Stimulated activated CD4-positive, alpha-beta T cell treated with anti-CD3 and anti-CD28 coated beads, Interleukin-1b, Interleukin-23, amount 100 ng/mL, for 1 hour (primary cell): ENCODE measurements around the gene PTPRU.

ENCODE experiments used
- DNase-seq, 2 donors: peaks; one replicate each; pipeline ENCODE4 v3.0.0-alpha.2; 2020; ENCODE audit warnings: low read depth in 2 of 2

PTPRU gene

DNA sequence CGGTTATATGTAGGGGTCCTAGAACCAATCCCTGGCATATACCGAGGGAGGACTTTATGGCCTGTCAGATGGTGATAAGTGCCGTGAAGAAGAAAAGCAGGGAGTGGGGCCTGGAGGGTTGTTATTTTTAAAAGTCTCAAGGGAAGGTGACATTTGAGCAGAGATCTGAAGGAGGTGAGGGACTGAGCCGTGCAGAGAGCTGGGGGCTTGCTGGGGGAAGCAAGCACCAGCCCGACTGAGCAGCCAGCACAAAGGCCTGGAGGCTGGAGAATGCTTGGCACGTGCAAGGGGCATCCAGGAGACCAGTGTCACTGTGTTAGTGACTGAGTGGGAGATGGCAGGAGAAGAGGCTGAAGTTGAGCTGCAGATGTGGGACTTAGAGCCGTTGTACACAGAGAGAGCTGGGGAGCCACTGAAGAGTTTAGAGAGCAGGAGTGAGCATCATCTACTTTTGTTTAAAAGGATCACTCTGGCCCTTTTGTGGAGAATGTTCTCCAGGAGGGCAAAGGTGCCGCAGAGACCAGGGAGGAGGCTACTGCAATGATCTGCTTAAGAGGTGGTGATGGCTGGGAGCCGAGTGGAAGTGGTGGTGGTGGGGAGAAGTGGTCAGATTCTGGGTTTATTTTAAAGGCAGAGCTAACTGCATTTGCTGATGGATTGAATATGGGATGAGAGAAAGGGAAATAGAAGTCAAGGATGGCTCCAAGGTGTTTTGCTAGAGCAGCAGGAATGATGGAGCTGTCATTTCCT lies 31.2 kb downstream of the PTPRU start:
- no peak for DNase-seq

DNA sequence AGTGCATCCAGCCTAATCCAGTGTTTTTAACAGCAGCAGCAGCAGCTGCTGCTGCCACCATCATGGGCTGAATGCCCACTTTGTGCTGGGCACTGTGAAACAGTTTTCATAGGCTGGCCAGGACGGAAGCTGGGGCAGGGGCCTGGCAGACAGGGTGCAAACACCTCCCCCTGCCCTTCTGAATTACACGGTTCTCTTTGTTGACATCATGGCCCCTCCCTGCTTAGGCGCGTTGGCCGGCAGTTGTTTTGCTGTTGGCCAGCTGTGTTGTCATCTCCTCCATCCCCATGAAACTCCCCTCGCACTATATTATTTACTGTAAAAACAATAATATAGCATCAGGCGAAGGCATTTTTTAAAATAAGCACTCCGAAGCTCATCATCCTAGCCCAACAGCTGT lies 33.1 kb downstream of the PTPRU start:
- no peak for DNase-seq

DNA sequence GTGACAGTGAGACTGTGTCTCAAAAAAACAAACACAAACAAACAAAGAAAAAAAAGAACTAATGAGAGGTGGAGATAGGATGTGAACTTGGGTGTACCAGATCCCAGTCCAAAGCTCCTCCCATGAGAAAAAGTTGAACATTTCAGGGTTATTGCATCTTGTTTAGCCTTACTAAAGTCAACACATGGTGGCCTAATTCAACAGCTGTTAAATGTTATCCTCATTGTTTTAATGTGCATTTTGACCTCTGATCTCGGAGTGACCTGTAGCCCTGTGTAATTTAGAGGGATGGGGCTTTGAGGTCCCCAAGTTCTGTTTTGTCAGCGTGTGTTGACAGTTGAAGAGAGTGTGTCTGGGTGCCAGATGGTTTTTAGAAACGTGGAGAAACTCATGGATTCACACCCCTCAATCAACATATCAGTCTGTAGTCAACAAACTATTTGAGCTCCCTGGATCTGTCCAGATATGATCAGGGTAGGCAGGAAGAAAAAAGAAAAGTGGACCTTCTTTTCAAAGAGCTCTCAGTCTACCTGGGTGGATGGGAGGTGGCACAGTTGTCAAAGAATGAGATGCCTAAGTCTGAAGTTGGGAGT lies 34.7 kb downstream of the PTPRU start:
- no peak for DNase-seq

DNA sequence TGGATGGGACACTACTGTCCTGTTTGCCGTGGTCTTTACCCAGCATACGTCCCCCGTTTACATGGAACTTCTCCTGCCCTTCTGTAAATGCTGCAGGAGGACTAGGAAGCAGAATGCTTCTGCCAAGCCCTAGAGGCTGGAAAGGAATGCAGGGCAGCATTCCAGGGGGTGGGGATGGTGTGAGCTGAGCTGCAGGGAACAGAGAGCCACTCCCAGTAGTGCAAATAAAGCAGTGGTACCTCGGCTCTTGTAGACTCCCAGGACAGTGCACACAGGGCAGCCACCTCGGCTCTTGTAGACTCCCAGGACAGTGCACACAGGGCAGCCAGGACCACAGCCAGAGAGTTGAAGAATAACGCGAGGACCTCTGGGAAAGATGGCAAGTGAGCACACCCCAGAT lies 35.4 kb downstream of the PTPRU start:
- DNase-seq: no peak

DNA sequence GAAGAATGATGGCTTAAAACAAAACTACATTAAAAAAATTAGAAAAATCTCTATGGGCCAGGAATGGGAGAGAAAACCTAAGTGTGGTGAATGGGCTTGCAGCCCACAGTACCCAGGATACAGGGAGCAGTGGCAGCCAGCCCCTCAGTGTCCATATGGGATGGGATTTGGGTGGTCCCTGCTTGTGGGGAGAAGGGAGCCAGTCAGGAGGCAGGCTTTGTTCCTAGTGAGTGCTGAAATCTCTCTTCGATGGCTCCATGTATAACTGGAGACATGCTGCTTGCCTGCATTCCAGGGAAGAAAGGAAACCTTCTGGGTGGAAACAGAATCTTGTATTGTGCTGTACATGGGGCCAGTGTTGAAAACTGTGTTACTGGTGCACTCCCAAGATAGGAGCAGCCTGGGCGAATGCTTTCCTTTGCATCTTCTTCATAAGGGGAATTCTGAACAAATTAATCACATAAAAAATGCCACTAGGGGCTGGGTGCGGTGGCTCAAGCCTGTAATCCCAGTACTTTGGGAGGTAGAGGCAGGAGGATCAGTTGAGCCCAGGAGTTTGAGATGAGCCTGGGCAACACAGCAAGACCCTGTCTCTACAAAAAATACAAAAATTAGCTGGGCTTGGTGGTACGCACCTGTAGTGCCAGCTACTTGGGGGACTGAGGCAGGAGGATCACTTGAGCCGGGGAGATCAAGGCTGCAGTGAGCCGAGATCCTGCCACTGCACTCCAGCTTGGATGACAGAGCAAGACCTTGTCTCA lies 36.0 kb downstream of the PTPRU start:
- no peak for DNase-seq

DNA sequence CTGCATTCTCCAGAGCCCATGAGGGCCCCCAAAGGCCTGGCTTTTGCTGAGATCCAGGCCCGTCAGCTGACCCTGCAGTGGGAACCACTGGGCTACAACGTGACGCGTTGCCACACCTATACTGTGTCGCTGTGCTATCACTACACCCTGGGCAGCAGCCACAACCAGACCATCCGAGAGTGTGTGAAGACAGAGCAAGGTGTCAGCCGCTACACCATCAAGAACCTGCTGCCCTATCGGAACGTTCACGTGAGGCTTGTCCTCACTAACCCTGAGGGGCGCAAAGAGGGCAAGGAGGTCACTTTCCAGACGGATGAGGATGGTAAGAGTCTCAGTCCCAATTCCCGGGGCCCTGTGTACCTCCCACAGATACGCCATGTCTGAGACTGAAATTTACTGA lies 39.1 kb downstream of the PTPRU start:
- DNase-seq: no peak

DNA sequence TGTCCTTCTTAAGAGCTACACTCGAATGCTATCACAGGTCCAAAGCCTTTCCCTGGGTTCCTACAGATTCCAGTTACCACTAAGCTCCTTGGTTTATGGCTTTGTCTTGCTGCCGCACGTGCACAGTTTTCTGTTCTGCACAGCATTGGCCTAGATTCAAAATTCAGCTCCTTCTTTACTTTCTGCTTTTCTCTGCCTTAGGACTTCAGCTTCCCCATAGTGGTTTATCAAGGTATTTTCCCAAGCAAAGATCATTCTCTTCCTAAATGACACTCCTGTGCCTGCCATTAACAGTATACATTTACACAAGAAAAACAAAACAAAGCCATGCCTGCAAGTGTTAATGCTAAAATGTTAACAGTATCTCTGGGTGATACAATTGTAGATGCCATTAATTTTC lies 41.8 kb downstream of the PTPRU start:
- DNase-seq: no peak

DNA sequence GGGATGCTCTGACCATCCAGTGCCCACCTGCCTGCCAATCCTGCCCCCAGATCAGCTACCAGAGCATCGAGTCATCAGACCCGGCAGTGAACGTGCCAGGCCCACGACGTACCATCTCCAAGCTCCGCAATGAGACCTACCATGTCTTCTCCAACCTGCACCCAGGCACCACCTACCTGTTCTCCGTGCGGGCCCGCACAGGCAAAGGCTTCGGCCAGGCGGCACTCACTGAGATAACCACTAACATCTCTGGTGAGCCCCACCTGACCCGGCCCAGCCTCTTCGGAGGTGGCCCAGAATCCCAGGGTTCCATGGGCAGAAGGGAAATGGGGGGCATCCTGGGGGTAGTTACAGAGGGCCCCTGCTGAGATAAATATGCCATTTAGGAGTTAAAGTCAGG lies 43.1 kb downstream of the PTPRU start:
- no peak for DNase-seq

DNA sequence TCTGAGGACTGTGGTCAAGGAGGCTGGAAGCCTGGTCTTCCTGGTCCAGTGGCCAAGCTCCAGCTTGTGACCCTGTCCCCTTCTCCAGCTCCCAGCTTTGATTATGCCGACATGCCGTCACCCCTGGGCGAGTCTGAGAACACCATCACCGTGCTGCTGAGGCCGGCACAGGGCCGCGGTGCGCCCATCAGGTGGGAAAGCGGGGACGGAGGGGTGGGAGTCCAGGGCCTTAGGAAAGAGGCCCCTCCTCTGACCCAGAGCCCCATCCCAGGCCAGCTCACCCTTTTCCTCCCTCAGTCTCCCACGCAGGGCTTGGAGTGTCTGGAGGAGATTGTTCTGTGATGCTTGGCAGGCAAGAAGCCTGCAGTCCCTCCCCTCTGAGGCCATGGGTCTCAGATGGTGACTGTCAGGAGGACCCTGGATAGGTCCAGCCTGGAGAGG lies 43.6 kb downstream of the PTPRU start:
- DNase-seq: no peak

DNA sequence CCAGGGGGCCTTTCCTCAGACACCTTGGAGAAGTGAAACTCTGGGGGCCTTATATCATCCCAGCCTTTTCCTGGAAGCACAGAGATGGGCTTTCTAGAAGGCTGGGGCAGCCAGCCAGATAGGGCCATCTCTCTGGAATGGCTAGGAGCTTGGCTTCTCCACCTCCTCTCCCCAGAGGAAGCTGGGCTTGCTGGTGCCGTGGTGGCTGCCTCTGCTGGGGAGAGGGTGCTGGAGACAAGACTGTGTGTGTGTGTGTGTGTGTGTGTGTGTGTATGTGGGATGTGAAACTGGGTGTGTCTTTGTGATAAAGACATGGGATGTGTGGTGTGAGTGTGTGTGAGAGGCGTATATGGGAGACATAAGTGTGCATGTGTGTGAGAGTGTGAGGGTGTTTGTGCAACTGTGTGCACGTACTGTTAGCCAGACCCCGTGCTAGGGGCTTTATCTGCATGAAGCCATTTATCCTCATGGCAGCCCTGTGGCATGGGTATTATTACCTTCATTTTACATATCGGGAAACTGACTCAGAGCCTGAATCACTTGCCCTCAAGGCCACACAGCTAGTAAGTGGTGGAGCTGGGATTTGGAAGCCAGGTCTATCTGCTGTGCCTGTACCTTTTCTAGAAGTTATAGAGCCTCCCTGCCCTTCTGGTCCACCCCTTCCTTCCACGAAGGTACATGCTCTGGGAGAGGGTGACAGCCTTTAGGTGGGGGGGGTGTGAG lies 44.2 kb downstream of the PTPRU start:
- no peak for DNase-seq

DNA sequence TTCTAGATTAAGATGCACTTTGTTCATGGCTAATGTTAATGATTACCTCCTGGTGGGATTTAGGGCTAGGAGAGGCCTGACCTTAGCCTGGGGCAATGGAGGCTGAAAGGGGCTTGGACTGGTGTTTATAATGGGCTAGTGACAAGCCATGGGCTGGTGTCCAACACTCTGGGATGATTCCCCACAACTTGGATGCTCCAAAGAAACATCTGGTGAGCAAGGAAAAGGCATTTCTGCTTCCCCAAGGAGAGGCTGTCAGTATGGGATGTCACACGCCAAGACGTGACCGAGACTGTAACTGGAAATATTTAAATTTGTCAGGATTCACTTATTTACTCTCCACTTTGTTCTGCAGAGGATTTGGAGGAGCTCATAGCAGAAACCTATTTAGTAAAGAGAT lies 45.2 kb downstream of the PTPRU start:
- no peak for DNase-seq

DNA sequence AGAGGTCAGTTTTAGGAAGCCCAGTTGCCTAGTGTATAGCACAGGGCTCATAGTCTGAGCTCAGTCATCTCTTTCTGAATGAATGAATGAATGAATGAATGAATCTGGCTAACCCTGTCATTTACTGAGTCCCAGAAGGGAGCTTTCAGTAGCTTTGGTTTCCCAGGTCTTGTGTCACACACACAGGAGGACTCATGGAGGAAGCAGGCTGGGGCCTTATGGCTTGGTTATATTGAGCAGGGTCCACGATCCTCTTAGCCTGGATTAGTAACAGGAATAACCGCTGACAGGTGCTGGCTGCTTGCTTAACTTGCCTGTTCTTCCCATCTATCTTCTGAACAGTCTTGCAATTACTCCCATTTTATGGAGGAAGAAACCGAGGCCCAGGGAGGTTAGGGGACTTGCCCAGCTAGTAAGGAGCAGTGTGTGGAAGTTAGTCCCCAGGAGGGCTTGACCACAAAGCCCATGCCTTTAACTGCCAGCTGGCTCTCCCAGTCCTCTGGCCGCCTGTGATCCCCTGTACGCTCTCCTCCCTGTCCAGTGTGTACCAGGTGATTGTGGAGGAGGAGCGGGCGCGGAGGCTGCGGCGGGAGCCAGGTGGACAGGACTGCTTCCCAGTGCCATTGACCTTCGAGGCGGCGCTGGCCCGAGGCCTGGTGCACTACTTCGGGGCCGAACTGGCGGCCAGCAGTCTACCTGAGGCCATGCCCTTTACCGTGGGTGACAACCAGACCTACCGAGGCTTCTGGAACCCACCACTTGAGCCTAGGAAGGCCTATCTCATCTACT lies 46.0 kb downstream of the PTPRU start:
- DNase-seq: no peak

DNA sequence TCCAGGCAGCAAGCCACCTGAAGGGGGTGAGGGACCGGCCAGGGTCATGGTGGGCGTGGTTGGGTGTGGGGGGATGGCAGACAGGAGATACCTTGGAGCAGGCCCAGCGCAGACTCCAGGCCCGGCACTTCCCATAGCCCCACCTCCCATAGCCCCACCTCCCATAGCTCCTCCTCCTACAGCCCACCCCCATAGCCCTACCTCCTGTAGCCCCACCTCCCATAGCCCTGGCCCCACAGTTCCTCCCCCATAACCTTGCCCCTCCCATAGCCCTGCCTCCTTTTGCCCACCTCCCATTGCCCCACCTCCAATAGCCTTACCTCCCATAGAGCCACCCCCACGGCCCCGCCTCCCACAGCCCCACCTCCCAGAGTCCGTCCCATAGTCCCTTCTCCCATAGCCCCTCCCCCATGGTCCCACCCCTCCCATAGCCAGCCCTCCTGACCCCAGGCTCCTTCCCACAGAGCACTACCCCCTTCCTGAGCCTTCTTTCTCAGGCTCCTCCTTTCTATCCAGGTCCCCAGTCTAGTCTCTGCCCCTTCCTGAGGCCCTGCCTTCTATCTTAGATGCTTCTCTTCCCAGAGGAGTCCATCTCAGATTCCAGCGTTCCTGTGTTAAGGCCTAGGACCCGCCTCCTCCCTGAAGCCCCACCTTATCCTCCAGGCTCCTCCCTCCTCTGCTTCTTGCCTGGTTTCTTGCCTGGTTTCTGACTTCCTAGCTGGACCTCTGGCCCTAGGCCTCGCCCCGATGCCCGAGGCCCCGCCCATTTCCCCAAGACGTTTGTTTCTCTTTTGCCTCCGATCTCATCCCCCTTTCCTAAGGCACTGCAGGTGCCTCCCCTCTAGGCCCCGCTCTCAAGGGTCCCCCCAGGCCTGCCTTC lies 46.8 kb downstream of the PTPRU start:
- no peak for DNase-seq

DNA sequence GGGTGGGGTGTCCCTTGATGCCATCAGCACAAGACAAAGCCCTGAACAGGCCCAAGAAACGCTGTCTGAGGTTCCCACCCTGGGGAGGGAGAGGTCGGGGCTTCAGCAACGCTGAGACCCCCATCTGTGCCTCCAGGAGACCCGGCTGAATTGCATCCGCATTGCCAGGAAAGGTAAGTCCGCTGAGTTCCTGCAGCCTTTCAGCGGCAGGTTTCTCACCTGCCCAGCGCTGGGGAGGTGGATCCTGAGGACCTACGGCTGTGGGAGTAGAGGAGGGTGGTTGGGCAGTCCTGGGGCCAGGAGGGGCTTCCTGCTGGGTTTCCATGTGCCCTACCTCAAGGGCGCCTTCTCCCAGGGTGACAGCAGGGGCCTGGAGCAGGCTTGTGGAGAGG lies 47.5 kb downstream of the PTPRU start:
- DNase-seq: no peak

DNA sequence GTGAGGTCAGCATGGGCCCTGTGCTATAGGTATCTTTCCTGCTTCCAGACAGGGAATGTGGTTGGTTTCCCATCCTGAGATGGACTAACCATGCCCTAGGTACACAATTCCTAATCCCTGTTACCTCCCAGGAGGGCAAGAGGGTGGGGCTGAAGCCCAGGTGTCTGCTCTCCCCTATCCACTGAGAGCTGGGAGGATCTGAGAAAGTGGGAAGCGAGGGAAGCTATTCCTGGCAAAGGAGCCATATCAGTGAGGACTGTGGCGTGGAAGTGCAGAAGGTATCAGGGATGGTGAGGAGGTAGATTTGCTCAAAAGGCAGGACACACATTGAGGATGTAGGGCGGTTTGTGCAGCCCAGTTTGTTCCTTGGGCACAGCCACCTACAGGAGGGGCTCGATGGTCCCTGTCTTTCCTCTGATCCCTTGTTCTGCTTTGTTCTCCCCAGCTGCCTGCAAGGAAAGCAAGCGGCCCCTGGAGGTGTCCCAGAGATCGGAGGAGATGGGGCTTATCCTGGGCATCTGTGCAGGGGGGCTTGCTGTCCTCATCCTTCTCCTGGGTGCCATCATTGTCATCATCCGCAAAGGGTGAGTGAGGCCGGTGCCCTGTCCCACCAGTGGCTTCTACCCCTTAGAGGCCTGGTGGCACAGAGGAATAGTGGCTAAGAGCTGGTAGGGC lies 48.1 kb downstream of the PTPRU start:
- no peak for DNase-seq

DNA sequence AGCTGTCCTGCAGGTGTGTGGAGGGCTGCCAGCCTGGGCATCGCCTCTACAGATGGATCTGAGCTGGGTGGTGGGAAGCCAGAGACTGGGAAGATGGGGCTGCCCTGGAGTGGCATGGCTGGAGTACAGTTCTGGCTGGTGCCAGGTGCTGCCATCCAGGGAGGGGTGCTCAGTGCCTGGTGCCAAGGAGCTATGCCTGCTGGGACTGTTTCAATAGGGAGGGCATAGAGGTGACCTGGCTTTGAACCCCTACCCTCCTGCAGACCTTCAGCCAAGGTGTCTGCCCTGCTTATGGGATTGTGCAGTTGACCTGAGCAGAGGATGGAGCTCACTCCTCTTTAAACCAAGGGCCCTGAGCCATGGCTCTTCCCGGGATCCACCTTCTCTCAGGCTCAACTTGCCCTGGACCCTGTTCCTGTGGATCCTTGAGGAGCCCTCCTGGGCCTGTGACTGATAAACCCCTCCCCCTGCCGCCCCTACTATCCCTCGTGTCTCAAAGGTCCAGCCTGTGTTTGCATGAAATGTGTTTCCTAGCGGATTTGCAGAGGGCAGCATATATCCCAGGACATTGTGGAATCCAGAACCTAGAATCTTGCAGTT lies 48.7 kb downstream of the PTPRU start:
- DNase-seq: no peak

DNA sequence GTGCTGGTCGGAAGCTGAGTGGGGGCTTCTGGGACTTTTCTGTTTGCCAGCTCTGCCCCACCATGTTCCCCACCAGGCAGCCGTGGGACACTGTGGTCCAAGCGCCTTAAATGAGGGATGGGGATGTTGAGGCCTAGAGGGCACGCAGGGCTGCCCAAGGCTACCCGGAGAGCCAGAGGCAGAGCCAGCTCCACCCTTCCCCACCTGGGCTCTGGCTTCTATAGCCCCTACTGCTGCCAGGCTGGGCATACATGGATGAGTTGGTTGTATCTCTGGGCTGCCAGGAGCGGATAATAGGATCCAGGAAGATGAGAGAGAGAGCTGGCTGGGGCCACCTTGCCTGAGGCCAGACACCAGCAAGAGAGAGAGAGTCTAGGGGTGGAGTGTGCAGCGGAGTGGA lies 49.4 kb downstream of the PTPRU start:
- no peak for DNase-seq

DNA sequence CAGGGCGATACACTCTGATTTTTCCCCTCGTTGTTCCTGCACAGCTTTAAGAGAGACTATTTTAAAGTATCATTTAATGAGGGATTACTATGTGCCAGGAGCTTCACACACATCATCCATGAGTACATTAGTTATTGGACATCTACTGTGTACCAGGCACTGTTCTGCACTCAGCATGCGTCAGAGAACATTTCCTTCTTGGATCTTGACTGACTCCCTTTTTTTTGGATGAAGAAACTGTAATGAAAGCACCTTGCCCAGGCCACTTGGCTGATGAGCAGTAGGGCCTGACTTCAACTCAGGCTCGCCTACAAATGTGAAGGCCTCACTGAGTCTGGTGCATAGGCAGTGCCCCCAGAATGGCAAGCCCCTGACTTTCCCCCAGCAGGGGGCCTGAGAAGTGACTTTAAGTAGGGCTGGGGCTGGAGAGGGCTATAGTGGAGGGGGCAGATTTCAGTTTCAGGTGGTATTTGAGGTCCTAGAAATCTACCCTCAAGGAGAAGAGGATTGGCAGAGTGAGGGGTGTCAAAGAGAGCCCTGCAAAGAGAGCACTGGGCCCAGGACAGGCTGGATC lies 50.0 kb downstream of the PTPRU start:
- no peak for DNase-seq

DNA sequence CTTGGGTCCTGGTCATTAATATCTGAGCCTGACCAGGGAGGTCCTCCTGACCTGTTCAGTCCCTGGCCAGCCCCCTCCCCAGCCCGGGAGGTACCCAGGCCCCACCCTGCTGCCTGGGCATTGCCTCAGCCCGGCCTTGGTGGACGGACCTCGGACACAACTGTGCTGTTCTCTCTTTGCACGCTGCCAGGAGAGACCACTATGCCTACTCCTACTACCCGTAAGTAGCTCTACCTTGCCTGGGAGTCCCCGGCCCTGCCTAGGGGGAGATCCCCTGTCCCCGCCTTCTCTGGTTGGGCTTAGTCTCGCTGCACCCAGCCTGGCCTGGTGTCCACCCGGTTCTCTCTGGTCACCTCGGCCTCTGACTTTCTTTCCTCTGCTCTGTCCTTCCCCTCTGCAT lies 53.2 kb downstream of the PTPRU start:
- no peak for DNase-seq
